K562 (cell line): ENCODE measurements around the gene ACBD4. TPM values are rescaled to one million over a fixed set of nuclear protein-coding genes. Genes with fewer than 3 reads are reported as not detected.

Experiments used
- ADNP ChIP-seq: fragments of 200-800 bp; sonication (Bioruptor generic); IDR thresholded peaks from 2 replicates; pipeline ENCODE4 v1.6.1; 2016; ENCODE audit warnings: missing genetic modification characterization, missing compliant biosample characterization
- CBX2 ChIP-seq: fragments of 200-600 bp; sonication (generic); IDR thresholded peaks from one replicate; pipeline ENCODE4 v1.6.1; 2012; ENCODE audit warnings: mild to moderate bottlenecking, low read length, inconsistent platforms; ENCODE audit not compliant: insufficient read depth, poor library complexity, severe bottlenecking
- CXXC5 ChIP-seq: fragments of 250-450 bp; sonication (Bioruptor Pico); IDR thresholded peaks from 2 replicates; pipeline ENCODE4 v1.8.0; 2022; ENCODE audit warnings: inconsistent platforms, mild to moderate bottlenecking, moderate library complexity
- DPF2 ChIP-seq: fragments of 450-650 bp; IDR thresholded peaks from 2 replicates; pipeline ENCODE4 v1.6.1; 2016
- EWSR1 ChIP-seq: fragments of 450-650 bp; IDR thresholded peaks from 2 replicates; pipeline ENCODE4 v1.6.1; 2018; ENCODE audit warnings: borderline replicate concordance, mild to moderate bottlenecking, low read depth, moderate library complexity; ENCODE audit not compliant: partially characterized antibody
- HCFC1 ChIP-seq: IDR thresholded peaks from 2 replicates; pipeline ENCODE4 v1.6.1; 2012; ENCODE audit warnings: low read depth, low read length, improper control_type of control experiment
- MAZ ChIP-seq, 2 experiments: fragments of 450-650 bp in 1 of 2; sonication (generic) in 1 of 2; formaldehyde crosslinking; IDR thresholded peaks in 1 of 2; conservative IDR thresholded peaks in 1 of 2; 2 replicates each; pipeline versions ENCODE4 v1.4.0 to v1.5.0; 2020; ENCODE audit warnings: mild to moderate bottlenecking in 1 of 2, missing genetic modification reagents in 1 of 2
- MYNN ChIP-seq, 2 experiments: sonication (generic); formaldehyde crosslinking in 1 of 2; IDR thresholded peaks; 2 replicates each; pipeline versions ENCODE4 v1.5.0 to v1.6.1; 2016 to 2020; ENCODE audit warnings: antibody characterized with exemption in 1 of 2, missing genetic modification reagents in 1 of 2
- NONO ChIP-seq, 2 experiments: fragments of 200-400 bp in 1 of 2; fragments of 450-650 bp in 1 of 2; formaldehyde crosslinking in 1 of 2; IDR thresholded peaks; 2 replicates each; pipeline ENCODE4 v1.6.1; 2017; ENCODE audit warnings: low read depth in 2 of 2, mild to moderate bottlenecking in 2 of 2, moderate library complexity in 2 of 2, low read length in 1 of 2
- NRF1 ChIP-seq, 2 experiments: fragments of 450-650 bp; IDR thresholded peaks in 1 of 2; conservative IDR thresholded peaks in 1 of 2; 2 replicates each; pipeline ENCODE4 v1.6.1; 2014; ENCODE audit warnings: mild to moderate bottlenecking in 2 of 2
- POLR2AphosphoS2 ChIP-seq: IDR thresholded peaks from 2 replicates; pipeline ENCODE4 v1.6.1; 2012; ENCODE audit warnings: low read length, improper control_type of control experiment
- RBM39 ChIP-seq: fragments of 200-400 bp; formaldehyde crosslinking; optimal IDR thresholded peaks from 2 replicates; pipeline ENCODE3; 2018; ENCODE audit warnings: low read depth, low read length
- RFX1 ChIP-seq: fragments of 450-650 bp; IDR thresholded peaks from 2 replicates; pipeline ENCODE4 v1.6.1; 2016; ENCODE audit warnings: mild to moderate bottlenecking, moderate library complexity
- SMARCA4 ChIP-seq: fragments of 450-650 bp; IDR thresholded peaks from 2 replicates; pipeline ENCODE4 v1.6.1; 2016
- SMARCA5 ChIP-seq: fragments of 450-650 bp; IDR thresholded peaks from 2 replicates; pipeline ENCODE4 v1.6.1; 2016
- SMARCC2 ChIP-seq: fragments of 450-650 bp; IDR thresholded peaks from 2 replicates; pipeline ENCODE4 v1.6.1; 2017; ENCODE audit warnings: antibody characterized with exemption, moderate library complexity, mild to moderate bottlenecking, low read depth
- SUPT5H ChIP-seq: fragments of 450-650 bp; IDR thresholded peaks from 2 replicates; pipeline ENCODE4 v1.6.1; 2016
- TCFL5 ChIP-seq: fragments of 250-450 bp; sonication (Bioruptor Pico); conservative IDR thresholded peaks from 2 replicates; pipeline ENCODE4 v1.6.1; 2021; ENCODE audit warnings: mild to moderate bottlenecking, moderate library complexity, matching md5 sums
- TEAD1 ChIP-seq, 2 experiments: fragments of 450-650 bp in 1 of 2; sonication (generic) in 1 of 2; formaldehyde crosslinking; IDR thresholded peaks; 2 replicates each; pipeline versions ENCODE4 v1.4.0 to v1.8.0; 2020 to 2022; ENCODE audit warnings: mild to moderate bottlenecking in 2 of 2, missing genetic modification reagents in 1 of 2
- ZNF121 ChIP-seq: sonication (generic); formaldehyde crosslinking; conservative IDR thresholded peaks from 2 replicates; pipeline ENCODE4 v1.8.0; 2022; ENCODE audit warnings: missing genetic modification reagents
- ZNF124 ChIP-seq: sonication (generic); formaldehyde crosslinking; IDR thresholded peaks from 2 replicates; pipeline ENCODE4 v1.8.1; 2022; ENCODE audit warnings: missing genetic modification reagents
- ZNF316 ChIP-seq: fragments of 450-650 bp; IDR thresholded peaks from 2 replicates; pipeline ENCODE4 v1.6.1; 2016
- polyA plus RNA-seq, 8 experiments: library from polyadenylated mRNA; depleted of rRNA in 4 of 8; stranded (reverse) in 5 of 8; unstranded in 3 of 8; fragments of >200 nt; fragmentation: Nextera tagmentation in 2 of 8; fragmentation: Illumina TruSeq in 1 of 8; extraction: Ambion mirVana in 2 of 8; extraction: Trizol in 1 of 8; gene quantifications; 2 replicates each; pipeline versions ENCODE4 v1.2.1 to v1.2.3, GENCODE V29; 2011 to 2014; ENCODE audit warnings: inconsistent platforms in 1 of 8, missing spikeins in 1 of 8
- total RNA-seq, 7 experiments: library from RNA; depleted of rRNA in 6 of 7; stranded (reverse); fragments of >200 nt in 6 of 7; fragmentation: Illumina TruSeq in 2 of 7; extraction: Trizol in 2 of 7; gene quantifications; 2 replicates each; pipeline versions ENCODE4 v1.2.1 to v1.2.3, GENCODE V29; 2011 to 2021; ENCODE audit warnings: low replicate concordance in 1 of 7
- TF ChIP-seq, protein P1 (sequence below): fragments of 450-650 bp; IDR thresholded peaks from 2 replicates; pipeline ENCODE4 v1.6.1; 2017; ENCODE audit warnings: antibody characterized with exemption, mild to moderate bottlenecking
- TF ChIP-seq, protein P2 (sequence below), 2 experiments: fragments of 450-650 bp; IDR thresholded peaks; 2 replicates each; pipeline ENCODE4 v1.6.1; 2016

ACBD4 gene
- total and polyA plus RNA-seq, 9 of the 15 experiments (the other 6 are each of a cell fraction or from before 2014, with no cell fraction given) = 0.14 to 6.9 (median 4.6) TPM

GRCh38 chr17:45135192-45135977 is at the start of gene ACBD4 (continued):
- TF ChIP-seq CXXC5 (CRISPR knock-in tag) = peak; percentile 82
- 0 out of 2 replicates have a peak, but pooled peaks have one; percentile 38 for TF ChIP-seq ZNF121
- peak in 1 of 2 experiments; percentile 91; a peak in 2 of 4 replicates for TF ChIP-seq TEAD1 (CRISPR knock-in tag; IDR thresholded peaks at IDR 0.05)
- TF ChIP-seq RBM39 = peak; percentile 59
- TF ChIP-seq NONO (IDR thresholded peaks at IDR 0.05; ENCODE audit: low read depth in 2 of 2, low read length in 1 of 2) = 0 out of 4 replicates have a peak, but pooled peaks of 1 of the 2 experiments have one; percentile 13
- no peak for TF ChIP-seq ZNF316
- TF ChIP-seq POLR2AphosphoS2 = no peak
- peak; percentile 39; the same call in 1 of the 2 replicates for TF ChIP-seq HCFC1
- TF ChIP-seq RFX1 = no peak
- TF ChIP-seq ADNP (tag) = peak; percentile 66; the same call in 1 of the 2 replicates
- peak; percentile 50; the same call in 1 of the 2 replicates for TF ChIP-seq SMARCC2
- TF ChIP-seq TCFL5 (CRISPR knock-in tag) = no peak
- TF ChIP-seq SMARCA4 = peak; percentile 74; the same call in 1 of the 2 replicates
- peak; percentile 63 for TF ChIP-seq DPF2
- TF ChIP-seq, protein P1, sequence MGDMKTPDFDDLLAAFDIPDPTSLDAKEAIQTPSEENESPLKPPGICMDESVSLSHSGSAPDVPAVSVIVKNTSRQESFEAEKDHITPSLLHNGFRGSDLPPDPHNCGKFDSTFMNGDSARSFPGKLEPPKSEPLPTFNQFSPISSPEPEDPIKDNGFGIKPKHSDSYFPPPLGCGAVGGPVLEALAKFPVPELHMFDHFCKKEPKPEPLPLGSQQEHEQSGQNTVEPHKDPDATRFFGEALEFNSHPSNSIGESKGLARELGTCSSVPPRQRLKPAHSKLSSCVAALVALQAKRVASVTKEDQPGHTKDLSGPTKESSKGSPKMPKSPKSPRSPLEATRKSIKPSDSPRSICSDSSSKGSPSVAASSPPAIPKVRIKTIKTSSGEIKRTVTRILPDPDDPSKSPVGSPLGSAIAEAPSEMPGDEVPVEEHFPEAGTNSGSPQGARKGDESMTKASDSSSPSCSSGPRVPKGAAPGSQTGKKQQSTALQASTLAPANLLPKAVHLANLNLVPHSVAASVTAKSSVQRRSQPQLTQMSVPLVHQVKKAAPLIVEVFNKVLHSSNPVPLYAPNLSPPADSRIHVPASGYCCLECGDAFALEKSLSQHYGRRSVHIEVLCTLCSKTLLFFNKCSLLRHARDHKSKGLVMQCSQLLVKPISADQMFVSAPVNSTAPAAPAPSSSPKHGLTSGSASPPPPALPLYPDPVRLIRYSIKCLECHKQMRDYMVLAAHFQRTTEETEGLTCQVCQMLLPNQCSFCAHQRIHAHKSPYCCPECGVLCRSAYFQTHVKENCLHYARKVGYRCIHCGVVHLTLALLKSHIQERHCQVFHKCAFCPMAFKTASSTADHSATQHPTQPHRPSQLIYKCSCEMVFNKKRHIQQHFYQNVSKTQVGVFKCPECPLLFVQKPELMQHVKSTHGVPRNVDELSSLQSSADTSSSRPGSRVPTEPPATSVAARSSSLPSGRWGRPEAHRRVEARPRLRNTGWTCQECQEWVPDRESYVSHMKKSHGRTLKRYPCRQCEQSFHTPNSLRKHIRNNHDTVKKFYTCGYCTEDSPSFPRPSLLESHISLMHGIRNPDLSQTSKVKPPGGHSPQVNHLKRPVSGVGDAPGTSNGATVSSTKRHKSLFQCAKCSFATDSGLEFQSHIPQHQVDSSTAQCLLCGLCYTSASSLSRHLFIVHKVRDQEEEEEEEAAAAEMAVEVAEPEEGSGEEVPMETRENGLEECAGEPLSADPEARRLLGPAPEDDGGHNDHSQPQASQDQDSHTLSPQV = peak; percentile 95
- TF ChIP-seq, protein P2, sequence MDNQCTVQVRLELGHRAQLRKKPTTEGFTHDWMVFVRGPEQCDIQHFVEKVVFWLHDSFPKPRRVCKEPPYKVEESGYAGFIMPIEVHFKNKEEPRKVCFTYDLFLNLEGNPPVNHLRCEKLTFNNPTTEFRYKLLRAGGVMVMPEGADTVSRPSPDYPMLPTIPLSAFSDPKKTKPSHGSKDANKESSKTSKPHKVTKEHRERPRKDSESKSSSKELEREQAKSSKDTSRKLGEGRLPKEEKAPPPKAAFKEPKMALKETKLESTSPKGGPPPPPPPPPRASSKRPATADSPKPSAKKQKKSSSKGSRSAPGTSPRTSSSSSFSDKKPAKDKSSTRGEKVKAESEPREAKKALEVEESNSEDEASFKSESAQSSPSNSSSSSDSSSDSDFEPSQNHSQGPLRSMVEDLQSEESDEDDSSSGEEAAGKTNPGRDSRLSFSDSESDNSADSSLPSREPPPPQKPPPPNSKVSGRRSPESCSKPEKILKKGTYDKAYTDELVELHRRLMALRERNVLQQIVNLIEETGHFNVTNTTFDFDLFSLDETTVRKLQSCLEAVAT (IDR thresholded peaks at IDR 0.05) = peak in 1 of 2 experiments; percentile 99; a peak in 2 of 4 replicates
- TF ChIP-seq NRF1 (conservative IDR thresholded peaks at IDR 0.05 in 1 of 2, IDR thresholded peaks at IDR 0.05 in 1 of 2) = peak; percentile 31 to 53; a peak in 3 of 4 replicates
- TF ChIP-seq SUPT5H = 0 out of 2 replicates have a peak, but pooled peaks have one; percentile 41
- TF ChIP-seq EWSR1 = no peak
- TF ChIP-seq SMARCA5 = peak; percentile 64; the same call in 1 of the 2 replicates
- TF ChIP-seq ZNF124 (CRISPR knock-in tag) = no peak
- TF ChIP-seq MYNN (IDR thresholded peaks at IDR 0.05) = peak; percentile 44
- no peak for TF ChIP-seq MYNN (CRISPR knock-in tag; IDR thresholded peaks at IDR 0.05)
- TF ChIP-seq CBX2 = no peak
- peak; percentile 60 to 93; a peak in 3 of 4 replicates for TF ChIP-seq MAZ (CRISPR knock-in tag; conservative IDR thresholded peaks at IDR 0.05 in 1 of 2, IDR thresholded peaks at IDR 0.05 in 1 of 2)
